ENCODE data around the gene SERPINE3.

DNA sequence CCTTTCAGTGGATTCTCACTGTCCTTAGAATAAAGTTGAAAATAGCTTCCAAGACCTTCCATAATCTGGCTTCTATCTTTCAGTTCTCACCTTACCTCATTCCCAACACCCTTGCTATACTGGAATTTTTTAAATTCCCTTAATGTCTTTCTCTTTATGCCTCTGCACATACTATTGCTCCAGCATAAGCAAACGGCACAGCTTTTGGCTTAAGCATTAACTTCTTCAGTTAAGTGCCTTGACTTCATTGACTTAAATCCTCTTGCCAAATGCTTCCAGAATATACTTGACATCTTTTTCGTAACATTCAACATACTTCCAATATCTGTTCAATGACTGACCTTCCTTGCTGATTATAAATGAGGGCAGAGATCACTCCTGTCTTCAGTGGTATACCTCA, 34.0 kb downstream of the SERPINE3 start:
- TF ChIP-seq, protein P1, sequence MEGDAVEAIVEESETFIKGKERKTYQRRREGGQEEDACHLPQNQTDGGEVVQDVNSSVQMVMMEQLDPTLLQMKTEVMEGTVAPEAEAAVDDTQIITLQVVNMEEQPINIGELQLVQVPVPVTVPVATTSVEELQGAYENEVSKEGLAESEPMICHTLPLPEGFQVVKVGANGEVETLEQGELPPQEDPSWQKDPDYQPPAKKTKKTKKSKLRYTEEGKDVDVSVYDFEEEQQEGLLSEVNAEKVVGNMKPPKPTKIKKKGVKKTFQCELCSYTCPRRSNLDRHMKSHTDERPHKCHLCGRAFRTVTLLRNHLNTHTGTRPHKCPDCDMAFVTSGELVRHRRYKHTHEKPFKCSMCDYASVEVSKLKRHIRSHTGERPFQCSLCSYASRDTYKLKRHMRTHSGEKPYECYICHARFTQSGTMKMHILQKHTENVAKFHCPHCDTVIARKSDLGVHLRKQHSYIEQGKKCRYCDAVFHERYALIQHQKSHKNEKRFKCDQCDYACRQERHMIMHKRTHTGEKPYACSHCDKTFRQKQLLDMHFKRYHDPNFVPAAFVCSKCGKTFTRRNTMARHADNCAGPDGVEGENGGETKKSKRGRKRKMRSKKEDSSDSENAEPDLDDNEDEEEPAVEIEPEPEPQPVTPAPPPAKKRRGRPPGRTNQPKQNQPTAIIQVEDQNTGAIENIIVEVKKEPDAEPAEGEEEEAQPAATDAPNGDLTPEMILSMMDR (IDR thresholded peaks at IDR 0.05) = no peak
- no peak for TF ChIP-seq POLR2A (IDR thresholded peaks at IDR 0.05)
